B cell (primary cell): ENCODE data around the gene RPL13A. TPM values are rescaled to one million over a fixed set of nuclear protein-coding genes. Genes with fewer than 3 reads are reported as not detected.

Source experiments
- ATAC-seq: fragments of 200-7000 bp; cut with Tn5 transposase; one replicate; pipeline ENCODE4 v1.10.0; 2021; ENCODE audit warnings: low read depth, mild to moderate bottlenecking, moderate number of reproducible peaks, moderate library complexity
- CTCF ChIA-PET: fragments of 350-600 bp; sonication (Branson Sonifier 250); formaldehyde crosslinking; loops from one replicate; lab custom pipeline; 2021; ENCODE audit warnings: antibody characterized with exemption, inconsistent platforms; lab: Charles Lee
- POLR2A ChIA-PET: fragments of 350-600 bp; sonication (Branson Sonifier 250); formaldehyde crosslinking; loops from one replicate; lab custom pipeline; 2021; ENCODE audit warnings: antibody characterized with exemption; lab: Charles Lee
- DNase-seq: peaks from one replicate; pipeline ENCODE4 v3.0.0; 2013
- H2AFZ ChIP-seq: 2 replicates; pipeline ENCODE4 v1.6.1; 2012; ENCODE audit warnings: mild to moderate bottlenecking, low read depth, low read length; ENCODE audit not compliant: insufficient read depth, poor library complexity, severe bottlenecking
- H3K27ac ChIP-seq, 2 donors: 1 replicate in 1 of 2; 2 replicates in 1 of 2; pipeline ENCODE4 v1.5.1; 2012 to 2013; ENCODE audit warnings: low read length in 2 of 2, mild to moderate bottlenecking in 2 of 2, moderate library complexity in 1 of 2
- H3K27me3 ChIP-seq, 4 experiments: fragments of 200-600 bp in 1 of 4; sonication (generic) in 1 of 4; replicated peaks in 1 of 4; 1 replicate in 2 of 4; 2 replicates in 2 of 4; pipeline versions ENCODE4 v1.6.1 to v1.7.0; 2013 to 2016; ENCODE audit warnings: low read length in 3 of 4, mild to moderate bottlenecking in 2 of 4, mixed read lengths in 1 of 4, moderate library complexity in 1 of 4; ENCODE audit not compliant: insufficient read depth in 4 of 4, control insufficient read depth in 3 of 4; ENCODE audit errors: control extremely low read depth in 1 of 4
- H3K36me3 ChIP-seq, 2 experiments: replicated peaks in 1 of 2; 1 replicate in 1 of 2; 2 replicates in 1 of 2; pipeline versions ENCODE4 v1.6.1 to v1.7.1; 2013; ENCODE audit warnings: low read length in 1 of 2; ENCODE audit not compliant: insufficient read depth in 2 of 2, control insufficient read depth in 1 of 2; ENCODE audit errors: control extremely low read depth in 1 of 2, extremely low read depth in 1 of 2
- H3K4me1 ChIP-seq, 2 donors: fragments of 200-600 bp in 1 of 2; sonication (generic) in 1 of 2; 1 replicate in 1 of 2; 2 replicates in 1 of 2; pipeline versions ENCODE4 v1.5.1 to v1.6.1; 2013 to 2017; ENCODE audit warnings: low read length in 2 of 2; ENCODE audit not compliant: control insufficient read depth in 2 of 2, insufficient read depth in 2 of 2
- H3K4me2 ChIP-seq: replicated peaks from 2 replicates; pipeline ENCODE3; 2012; ENCODE audit warnings: mild to moderate bottlenecking, low read depth, low read length; ENCODE audit not compliant: poor library complexity, severe bottlenecking
- H3K4me3 ChIP-seq, 5 experiments: fragments of 200-600 bp in 1 of 5; sonication (generic) in 1 of 5; 1 replicate in 3 of 5; 2 replicates in 2 of 5; pipeline versions ENCODE4 v1.5.1 to v1.7.0; 2011 to 2016; ENCODE audit warnings: low read length in 4 of 5, mild to moderate bottlenecking in 4 of 5, low read depth in 2 of 5, control low read depth in 1 of 5, moderate library complexity in 1 of 5; ENCODE audit not compliant: insufficient read depth in 1 of 5; ENCODE audit errors: control extremely low read depth in 1 of 5, extremely low read depth in 1 of 5
- H3K79me2 ChIP-seq: fragments of 200-600 bp; sonication (generic); one replicate; pipeline ENCODE4 v1.6.0; 2016; ENCODE audit warnings: low read length; ENCODE audit not compliant: control insufficient read depth, insufficient read depth
- H3K9ac ChIP-seq: fragments of 200-600 bp; sonication (generic); 2 replicates; pipeline ENCODE4 v1.6.1; 2017; ENCODE audit warnings: mild to moderate bottlenecking, low read length, moderate library complexity
- H3K9me3 ChIP-seq, 3 donors: one replicate each; pipeline versions ENCODE4 v1.6.1 to v1.7.1; 2013; ENCODE audit warnings: low read length in 2 of 3; ENCODE audit not compliant: control insufficient read depth in 2 of 3, insufficient read depth in 1 of 3; ENCODE audit errors: control extremely low read depth in 1 of 3
- H4K20me1 ChIP-seq: 2 replicates; pipeline ENCODE4 v1.6.0; 2012; ENCODE audit warnings: mild to moderate bottlenecking, low read length; ENCODE audit not compliant: insufficient read depth, control insufficient read depth, poor library complexity, severe bottlenecking
- H3K27ac Mint-ChIP-seq: one replicate; pipeline ENCODE4 v1.8.0; 2021; ENCODE audit warnings: mixed read lengths
- H3K27me3 Mint-ChIP-seq: one replicate; pipeline ENCODE4 v1.8.0; 2021; ENCODE audit warnings: mixed read lengths
- H3K4me1 Mint-ChIP-seq: one replicate; pipeline ENCODE4 v1.8.0; 2021; ENCODE audit warnings: mixed read lengths
- H3K4me3 Mint-ChIP-seq: one replicate; pipeline ENCODE4 v1.8.0; 2021; ENCODE audit warnings: mixed read lengths
- H3K9me3 Mint-ChIP-seq: one replicate; pipeline ENCODE4 v1.8.0; 2022; ENCODE audit warnings: mixed read lengths; ENCODE audit not compliant: insufficient read depth
- CTCF ChIP-seq: fragments of 200-600 bp; IDR thresholded peaks from one replicate; pipeline ENCODE4 v1.8.0; 2022; ENCODE audit warnings: antibody characterized with exemption, mild to moderate bottlenecking
- EZH2 ChIP-seq: IDR thresholded peaks from 2 replicates; pipeline ENCODE4 v1.6.1; 2012; ENCODE audit warnings: borderline replicate concordance, low read depth, mild to moderate bottlenecking, moderate library complexity, low read length; ENCODE audit not compliant: insufficient read depth, poor library complexity, severe bottlenecking
- WGBS: methylation state at CpG from one replicate; pipeline ENCODE4 v1.1.5; 2013; ENCODE audit warnings: missing lambda C conversion rate; ENCODE audit not compliant: insufficient coverage; 5-methylcytosine and 5-hydroxymethylcytosine counted together
- intact Hi-C: fragments of 100-400 bp; cut with micrococcal nuclease; formaldehyde crosslinking; loops from one replicate; pipeline ENCODE4 v1.10.0; 2022
- polyA plus RNA-seq: library from polyadenylated mRNA; depleted of rRNA; stranded (reverse); fragments of >200 nt; gene quantifications from 2 replicates; pipeline ENCODE4 v1.2.3, GENCODE V29; 2012
- total RNA-seq, 2 donors: library from RNA; stranded (reverse); fragments of 120-200 nt in 1 of 2; gene quantifications; 1 replicate in 1 of 2; 2 replicates in 1 of 2; pipeline versions ENCODE4 v1.2.3 to v1.2.4, GENCODE V29; 2013 to 2022

The RPL13A gene
- total and polyA plus RNA-seq, 2 donors (not counting 1 experiment from before 2014, with no cell fraction given): 5,457 to 6,298 TPM

GRCh38 chr19:49451430-49452181, 35.8 kb upstream of the RPL13A start, which contains the start of gene PIH1D1:
TSS of gene PIH1D1 (minus strand) at chr19:49451814. CDS start at chr19:49451574, 240 bp downstream.
- under 1% methylated on average over 41 of the region's 42 CpGs for WGBS
- Mint-ChIP-seq H3K4me3 (peak within 1 kb of the TSS; percentile 99), H3K9me3 (no peaks in the 10 kb centered on the region), H3K27me3 (no peaks in the 10 kb centered on the region), H3K27ac (peak within 1 kb of the TSS; percentile 100), H3K4me1 (peaks cover 46% of the 10 kb centered on the region)
- H4K20me1 ChIP-seq: peaks cover 25% of the 10 kb centered on the region
- DNase-seq: peak; percentile 98
- CTCF ChIA-PET: interaction anchor here (0.6 to 5.0 kb wide), 16 partner anchors 9 to 731 kb away, joined by 3 to 44 read pairs (median 4); partner anchors contain the start of gene RPS11
- intact Hi-C loops: loop anchor here (1.0 kb wide), 5 partner anchors 8 to 366 kb away; partner anchors contain the start of genes FLT3LG, RPL13A, RPS11 and SNRNP70
- peak within 1 kb of the TSS; percentile 79 for H2AFZ ChIP-seq
- peak within 1 kb of the TSS; percentile 98 for H3K9ac ChIP-seq
- no peaks in the 10 kb centered on the region for H3K27me3 ChIP-seq
- H3K4me2 ChIP-seq: peak within 1 kb of the TSS; percentile 97
- peak; percentile 57 for ATAC-seq
- peaks cover 0 to 40% of the 10 kb centered on the region in 2 experiments for H3K36me3 ChIP-seq
- TF ChIP-seq CTCF (no peak), EZH2 (no peak)
- H3K4me1 ChIP-seq: peaks cover 23 to 36% of the 10 kb centered on the region in 2 donors
- H3K27ac ChIP-seq: peak within 1 kb of the TSS; percentile 99
- H3K79me2 ChIP-seq: peaks cover 58% of the 10 kb centered on the region
- H3K4me3 ChIP-seq: peak within 1 kb of the TSS; percentile 87 to 100 (median 99)
- H3K9me3 ChIP-seq: peaks cover 0 to 3% (median 0%) of the 10 kb centered on the region in 3 donors
- POLR2A ChIA-PET: interaction anchor here (0.6 to 4.0 kb wide), 18 partner anchors 13 to 1089 kb away, joined by 3 to 57 read pairs (median 5); partner anchors contain the start of genes CD37, NOSIP, PNKP and RPS11
